Peyer's patch (tissue), 4 donors: ENCODE measurements around the gene ARHGEF2.

Experiments used
- CTCF ChIP-seq, 6 experiments: fragments of 450-650 bp in 4 of 6; fragments of 200-600 bp in 2 of 6; sonication (generic) in 1 of 6; IDR thresholded peaks; one replicate each; pipeline ENCODE4 v1.5.1; 2017 to 2019; ENCODE audit warnings: antibody characterized with exemption in 6 of 6, mild to moderate bottlenecking in 3 of 6, moderate library complexity in 1 of 6
- POLR2A ChIP-seq, 2 donors: fragments of 450-650 bp; IDR thresholded peaks; one replicate each; pipeline ENCODE4 v1.5.1; 2017; ENCODE audit warnings: antibody characterized with exemption in 2 of 2, mild to moderate bottlenecking in 2 of 2, moderate library complexity in 2 of 2

- TF ChIP-seq CTCF (IDR thresholded peaks at IDR 0.05), result no peak
- TF ChIP-seq POLR2A (IDR thresholded peaks at IDR 0.05), result no peak
Observed at GRCh38 chr1:156014829-156015228, 36.5 kb upstream of the ARHGEF2 start.
